H1 (cell line): ENCODE results near the gene PARD3. TPM values are rescaled to one million over a fixed set of nuclear protein-coding genes. Genes with fewer than 3 reads are reported as not detected.

ENCODE experiments used
- CTCF ChIA-PET: fragments of 300-600 bp; sonication (Branson Sonifier 250); formaldehyde crosslinking; loops from one replicate; lab custom pipeline; 2021; ENCODE audit not compliant: partially characterized antibody; lab: Charles Lee
- POLR2A ChIA-PET: fragments of 300-600 bp; sonication (Branson Sonifier 250); formaldehyde crosslinking; loops from one replicate; lab custom pipeline; 2021; ENCODE audit warnings: inconsistent platforms; ENCODE audit not compliant: partially characterized antibody; lab: Charles Lee
- DNase-seq, 2 experiments: peaks; one replicate each; pipeline versions ENCODE4 v3.0.0 to v3.0.0-alpha.2; 2010 to 2022; ENCODE audit warnings: low spot score in 2 of 2, low read depth in 1 of 2, mixed read lengths in 1 of 2
- FAIRE-seq: peaks from 2 replicates; lab custom pipeline; 2011; peaks lifted over from hg19 to GRCh38; lab: Jason Lieb, UNC
- H2AFZ ChIP-seq: 2 replicates; pipeline ENCODE4 v1.8.1; 2012; ENCODE audit warnings: low read length, inconsistent platforms
- H2AK5ac ChIP-seq: 2 replicates; pipeline ENCODE4 v1.6.1; 2013; ENCODE audit warnings: low read depth, low read length
- H2BK120ac ChIP-seq: replicated peaks from 2 replicates; pipeline ENCODE3; 2013; ENCODE audit warnings: low read depth, low read length, inconsistent platforms
- H2BK12ac ChIP-seq: 2 replicates; pipeline ENCODE4 v1.6.1; 2013; ENCODE audit warnings: low read depth, low read length
- H2BK15ac ChIP-seq: 2 replicates; pipeline ENCODE4 v1.6.1; 2013; ENCODE audit warnings: low read length
- H2BK20ac ChIP-seq: 2 replicates; pipeline ENCODE4 v1.6.1; 2013; ENCODE audit warnings: low read length
- H2BK5ac ChIP-seq: 2 replicates; pipeline ENCODE4 v1.6.1; 2013; ENCODE audit warnings: low read depth, low read length
- H3K14ac ChIP-seq: 2 replicates; pipeline ENCODE4 v1.6.1; 2013; ENCODE audit warnings: inconsistent platforms; ENCODE audit not compliant: insufficient read length
- H3K18ac ChIP-seq: 2 replicates; pipeline ENCODE4 v1.6.1; 2013; ENCODE audit warnings: low read length; ENCODE audit errors: extremely low read depth
- H3K23ac ChIP-seq: 2 replicates; pipeline ENCODE4 v1.6.1; 2013; ENCODE audit warnings: inconsistent platforms; ENCODE audit not compliant: insufficient read length
- H3K23me2 ChIP-seq: 2 replicates; pipeline ENCODE4 v1.6.1; 2013; ENCODE audit warnings: low read depth, low read length
- H3K27ac ChIP-seq: 2 replicates; pipeline ENCODE4 v1.6.1; 2011; ENCODE audit warnings: low read depth, low read length, inconsistent platforms
- H3K27me3 ChIP-seq, 4 experiments: replicated peaks in 1 of 4; 1 replicate in 1 of 4; 2 replicates in 3 of 4; pipeline versions ENCODE4 v1.6.1 to v1.8.1; 2011 to 2013; ENCODE audit warnings: low read length in 3 of 4, mild to moderate bottlenecking in 3 of 4, inconsistent platforms in 2 of 4, mixed read lengths in 2 of 4, moderate library complexity in 1 of 4; ENCODE audit not compliant: control insufficient read depth in 3 of 4, insufficient read depth in 3 of 4; ENCODE audit errors: extremely low read depth in 1 of 4
- H3K36me3 ChIP-seq, 4 experiments: 2 replicates each; pipeline versions ENCODE4 v1.6.1 to v1.8.1; 2011 to 2013; ENCODE audit warnings: mild to moderate bottlenecking in 4 of 4, low read length in 3 of 4, moderate library complexity in 2 of 4, control low read depth in 1 of 4, inconsistent platforms in 1 of 4; ENCODE audit not compliant: insufficient read depth in 4 of 4, control insufficient read depth in 2 of 4
- H3K4ac ChIP-seq: replicated peaks from 2 replicates; pipeline ENCODE3; 2013; ENCODE audit warnings: low read length, low read depth, mixed read lengths, inconsistent platforms; ENCODE audit not compliant: insufficient read length
- H3K4me1 ChIP-seq, 4 experiments: replicated peaks in 1 of 4; 1 replicate in 1 of 4; 2 replicates in 3 of 4; pipeline versions ENCODE4 v1.6.1 to v1.8.1; 2011 to 2013; ENCODE audit warnings: low read length in 3 of 4, inconsistent platforms in 2 of 4, mixed read lengths in 1 of 4; ENCODE audit not compliant: insufficient read depth in 4 of 4, control insufficient read depth in 3 of 4
- H3K4me2 ChIP-seq, 2 experiments: 2 replicates each; pipeline versions ENCODE4 v1.6.1 to v1.8.1; 2011 to 2013; ENCODE audit warnings: low read depth in 2 of 2, low read length in 2 of 2, control low read depth in 1 of 2, inconsistent platforms in 1 of 2, mild to moderate bottlenecking in 1 of 2; ENCODE audit not compliant: insufficient read depth in 1 of 2
- H3K4me3 ChIP-seq, 4 experiments: fragments of 200-600, 300-600 bp in 1 of 4; sonication (generic), shearing (Covaris generic), sonication (Bioruptor Twin) in 1 of 4; 2 replicates each; pipeline versions ENCODE4 v1.5.1 to v1.8.1; 2011 to 2016; ENCODE audit warnings: low read length in 4 of 4, low read depth in 3 of 4, control low read depth in 2 of 4, inconsistent platforms in 2 of 4, mild to moderate bottlenecking in 2 of 4, mixed read lengths in 1 of 4, moderate library complexity in 1 of 4; ENCODE audit not compliant: insufficient read depth in 2 of 4; ENCODE audit errors: extremely low read depth in 1 of 4
- H3K56ac ChIP-seq: replicated peaks from 2 replicates; pipeline ENCODE3; 2013; ENCODE audit warnings: low read depth, mild to moderate bottlenecking, mixed read lengths, low read length, inconsistent platforms; ENCODE audit not compliant: insufficient read length
- H3K79me1 ChIP-seq: 2 replicates; pipeline ENCODE4 v1.6.1; 2013; ENCODE audit warnings: low read depth, low read length, control low read depth
- H3K79me2 ChIP-seq, 2 experiments: 2 replicates each; pipeline versions ENCODE4 v1.6.1 to v1.8.1; 2012 to 2013; ENCODE audit warnings: low read length in 2 of 2, mild to moderate bottlenecking in 2 of 2, inconsistent platforms in 1 of 2; ENCODE audit not compliant: insufficient read depth in 2 of 2, control insufficient read depth in 1 of 2
- H3K9ac ChIP-seq, 4 experiments: replicated peaks in 1 of 4; 1 replicate in 1 of 4; 2 replicates in 3 of 4; pipeline versions ENCODE4 v1.6.1 to v1.8.1; 2011 to 2013; ENCODE audit warnings: low read depth in 3 of 4, low read length in 3 of 4, control low read depth in 2 of 4, mild to moderate bottlenecking in 2 of 4, moderate library complexity in 2 of 4, inconsistent platforms in 1 of 4; ENCODE audit errors: extremely low read depth in 1 of 4
- H3K9me3 ChIP-seq, 2 experiments: 2 replicates each; pipeline versions ENCODE4 v1.6.1 to v1.8.1; 2012 to 2013; ENCODE audit warnings: mild to moderate bottlenecking in 2 of 2, moderate library complexity in 2 of 2, control low read depth in 1 of 2, inconsistent platforms in 1 of 2, low read depth in 1 of 2, low read length in 1 of 2, mixed read lengths in 1 of 2; ENCODE audit not compliant: insufficient read depth in 2 of 2
- H4K20me1 ChIP-seq, 2 experiments: replicated peaks in 1 of 2; 2 replicates each; pipeline versions ENCODE3 to v1.8.1; 2011 to 2013; ENCODE audit warnings: inconsistent platforms in 2 of 2, low read length in 2 of 2, mild to moderate bottlenecking in 1 of 2; ENCODE audit not compliant: insufficient read depth in 2 of 2, control insufficient read depth in 1 of 2
- H4K5ac ChIP-seq: 2 replicates; pipeline ENCODE4 v1.6.1; 2013; ENCODE audit warnings: low read length, low read depth, mixed read lengths, inconsistent platforms; ENCODE audit not compliant: insufficient read length
- H4K8ac ChIP-seq: 2 replicates; pipeline ENCODE4 v1.8.0; 2013; ENCODE audit warnings: mild to moderate bottlenecking, moderate library complexity, low read length, inconsistent platforms; ENCODE audit not compliant: insufficient read depth; ENCODE audit errors: extremely low read depth
- H4K91ac ChIP-seq: replicated peaks from 2 replicates; pipeline ENCODE3; 2013; ENCODE audit warnings: low read length, mixed read lengths, inconsistent platforms; ENCODE audit not compliant: insufficient read length
- CBX5 ChIP-seq: fragments of 300-800, 300-1000 bp; sonication (generic); IDR thresholded peaks from 2 replicates; pipeline ENCODE4 v1.7.1; 2016; ENCODE audit warnings: antibody characterized with exemption, low read length, low read depth
- MAFK ChIP-seq: IDR thresholded peaks from 2 replicates; pipeline ENCODE4 v1.6.1; 2012; ENCODE audit warnings: low read depth, mild to moderate bottlenecking, improper control_type of control experiment, low read length
- WGBS, 2 experiments: shearing (Covaris generic) in 1 of 2; methylation state at CpG; one replicate each; pipeline versions ENCODE4 v1.1.6 to v1.1.7; 2013 to 2015; ENCODE audit warnings: low lambda C conversion rate in 2 of 2, mixed read lengths in 2 of 2, inconsistent platforms in 1 of 2, low coverage in 1 of 2, missing lambda C conversion rate in 1 of 2; ENCODE audit not compliant: insufficient replicate concordance in 2 of 2, insufficient coverage in 1 of 2, insufficient read length in 1 of 2; ENCODE audit errors: extremely low coverage in 1 of 2, missing lambda C conversion rate in 1 of 2; 5-methylcytosine and 5-hydroxymethylcytosine counted together
- polyA plus RNA-seq, 7 experiments: library from polyadenylated mRNA; depleted of rRNA in 3 of 7; stranded (reverse) in 5 of 7; unstranded in 2 of 7; fragments of >200 nt in 5 of 7; fragments of 200-250 nt in 2 of 7; gene quantifications; 1 replicate in 5 of 7; 2 replicates in 1 of 7; 4 replicates in 1 of 7; pipeline versions ENCODE4 v1.2.1 to v1.2.3, GENCODE V29; 2011 to 2013; ENCODE audit warnings: missing spikeins in 2 of 7, mixed read lengths in 2 of 7
- total RNA-seq: library from RNA; stranded (reverse); fragmentation: NEBNext Ultra II Directional; extraction: Animal tissue kit (Norgen Biotek cat#: 25700); gene quantifications from 2 replicates; pipeline ENCODE4 v1.2.1, GENCODE V29; 2021

The PARD3 gene
- total and polyA plus RNA-seq, 2 of the 8 experiments (the other 6 are each of a cell fraction or from before 2014, with no cell fraction given), result 19.7 to 49.1 TPM

DNA sequence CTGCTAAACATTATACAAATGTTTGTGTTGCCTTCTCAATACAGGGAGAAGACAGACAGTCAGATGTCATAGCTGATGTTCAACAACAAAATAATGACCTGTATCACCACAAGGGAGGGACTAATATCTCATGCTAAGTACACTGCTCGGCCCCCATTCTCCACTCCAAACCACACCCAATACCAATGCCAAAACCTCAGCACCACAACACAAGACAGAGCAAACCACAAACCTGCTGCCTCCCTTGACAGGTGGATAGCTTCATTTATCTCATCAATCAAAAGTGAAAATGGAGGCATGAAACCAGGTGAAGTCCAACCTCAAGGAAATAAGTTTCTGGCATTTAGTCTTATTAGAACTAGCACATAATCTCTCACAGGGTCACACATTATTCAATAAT is 109.5 kb downstream of the PARD3 start:
- WGBS, 2 experiments, result 80% methylated on average over 1 of the region's 1 CpG; no CpG with 5 or more reads in 1 of the 2 experiments
- Histone ChIP-seq H4K20me1 (peaks cover 0 to 8% of the 10 kb centered on the region in 2 experiments), H2BK5ac (no peak overlapping the region), H3K4me3 (no peak overlapping the region), H2AFZ (no peak overlapping the region), H3K23me2 (no peaks in the 10 kb centered on the region), H3K18ac (no peak overlapping the region), H3K9ac (no peak overlapping the region; a peak in 1 of 7 replicates), H3K4ac (no peak overlapping the region), H4K8ac (no peak overlapping the region), H4K91ac (no peak overlapping the region), H2AK5ac (peak overlapping the region; percentile 29; the same call in 1 of the 2 replicates), H2BK120ac (no peak overlapping the region), H3K4me2 (no peak overlapping the region), H3K36me3 (no peaks in the 10 kb centered on the region), H3K56ac (no peak overlapping the region), H2BK20ac (no peak overlapping the region), H3K27ac (no peak overlapping the region), H3K4me1 (peaks cover 0 to 5% (median 2%) of the 10 kb centered on the region in 4 experiments; a peak in 2 of 7 replicates), H3K14ac (no peak overlapping the region), H2BK15ac (no peak overlapping the region), H3K27me3 (no peaks in the 10 kb centered on the region), H3K79me1 (peaks cover 16% of the 10 kb centered on the region), H3K9me3 (no peaks in the 10 kb centered on the region), H4K5ac (no peak overlapping the region), H2BK12ac (no peak overlapping the region), H3K23ac (no peak overlapping the region), H3K79me2 (peaks cover 0 to 91% of the 10 kb centered on the region in 2 experiments; a peak in 2 of 4 replicates)
- CTCF ChIA-PET, result interaction anchor here (0.6 to 1.3 kb wide), 6 partner anchors 26 to 232 kb away, joined by 3 to 6 read pairs (median 5); no protein-coding TSS in a partner anchor
- FAIRE-seq (no peak), DNase-seq (no peak)
- POLR2A ChIA-PET, result no interaction called here
- TF ChIP-seq MAFK (no peak), CBX5 (no peak)
